Measurements from ENCODE around the gene SYNPO.

Gene SYNPO

GRCh38 chr5:150690760-150691159 lies 50.3 kb downstream of the SYNPO start:
- DNase-seq (ENCODE audit: low read depth) = no peak

DNA sequence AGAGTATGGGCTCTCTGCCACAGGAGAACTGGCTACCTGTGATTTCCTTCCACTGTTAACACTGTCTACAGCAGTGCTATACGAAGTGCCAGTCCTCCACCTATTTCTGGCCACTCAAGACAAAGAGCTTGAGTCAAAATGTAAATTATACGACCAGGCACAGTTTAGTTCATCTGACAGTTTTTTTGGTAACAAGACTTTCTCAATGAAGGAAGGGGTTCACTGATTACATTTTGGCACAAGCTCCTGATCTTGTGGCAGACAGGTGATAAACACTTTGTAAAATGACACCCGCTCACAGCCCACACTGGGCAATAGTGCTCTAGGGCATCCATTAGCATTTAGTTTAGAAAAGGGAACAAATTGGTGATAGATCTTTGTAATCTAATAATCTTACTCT lies 51.8 kb downstream of the SYNPO start:
- DNase-seq (ENCODE audit: low read depth) = no peak

- DNase-seq (ENCODE audit: low read depth) = peak; percentile 74
These were observed 54.2 kb downstream of the SYNPO start for GRCh38 chr5:150694612-150695011.

DNA sequence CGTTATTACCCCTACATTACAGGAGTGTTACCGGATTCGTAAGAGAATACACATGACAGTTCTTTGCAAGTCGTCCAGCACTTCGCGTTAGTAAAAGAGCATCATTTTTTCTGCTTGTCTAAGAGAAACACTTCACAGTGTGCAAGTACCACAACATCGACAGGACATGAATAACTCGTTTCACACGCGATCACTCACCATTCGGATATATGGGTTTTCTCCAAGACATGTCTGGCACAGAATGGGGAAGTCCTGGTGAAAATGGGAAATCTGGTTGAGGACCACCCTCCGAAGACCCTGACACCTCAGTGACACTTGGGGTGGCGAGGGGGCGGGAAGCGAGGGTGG lies 59.8 kb downstream of the SYNPO start:
- DNase-seq (ENCODE audit: low read depth) = peak; percentile 13

DNA sequence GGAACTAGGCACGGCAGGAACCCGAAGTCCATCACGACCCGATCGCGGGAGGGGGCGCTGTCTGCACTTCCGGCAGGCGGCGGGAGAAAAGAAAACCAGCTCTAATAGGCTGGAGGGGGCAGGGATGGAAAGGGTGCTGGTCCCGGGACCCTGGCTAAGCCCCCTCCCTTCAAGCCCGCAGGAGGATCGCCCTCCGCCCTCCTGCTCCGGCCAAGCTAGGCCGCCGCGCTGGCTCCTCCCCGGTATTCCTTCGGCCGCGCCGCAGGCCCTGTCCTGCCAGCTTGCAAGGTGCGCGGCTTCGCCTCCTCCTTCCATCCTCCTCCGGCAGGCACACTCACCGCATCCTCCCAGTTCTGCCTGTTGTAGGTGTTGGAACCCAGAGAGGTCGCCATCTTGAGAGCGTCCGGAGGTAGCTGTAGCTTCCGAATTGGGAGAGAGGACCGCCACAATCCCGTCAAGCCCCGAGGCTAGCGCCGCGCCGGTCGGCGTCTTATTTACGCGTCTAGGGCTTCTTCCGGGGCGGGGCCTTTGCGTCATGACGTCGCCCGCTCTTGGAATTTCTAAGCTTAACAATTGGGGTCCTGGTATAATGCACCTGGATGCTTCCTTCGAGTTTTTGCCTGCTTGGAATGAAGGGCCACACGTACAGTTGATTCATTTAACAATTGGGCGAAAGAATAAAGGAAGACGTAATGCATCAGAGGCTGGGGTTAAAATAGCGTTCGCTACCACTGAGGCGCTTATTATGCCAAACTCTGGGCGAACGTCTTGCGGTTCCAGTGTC lies 60.3 kb downstream of the SYNPO start, which contains the start of gene RBM22:
Gene RBM22, minus strand, starts transcription at position 469 of the 784 bp plus-strand sequence. Its CDS starts 77 bp downstream, at position 392.
- DNase-seq (ENCODE audit: low read depth) = peak; percentile 89

- DNase-seq (ENCODE audit: low read depth) = peak; percentile 38
These were observed 63.3 kb downstream of the SYNPO start for GRCh38 chr5:150703762-150704161.

- DNase-seq (ENCODE audit: low read depth) = no peak
These were observed 66.4 kb downstream of the SYNPO start for GRCh38 chr5:150706776-150707390.

Measured in iris pigment epithelial cell (primary cell).